ENCODE data around the gene CASP5.
"Not testable (repeated sequence)": the region's sequence is repeated elsewhere in the genome, so short reads cannot be mapped to it uniquely, and the experiment has no call there.

GRCh38 chr11:104972924-104973323 lies 50.0 kb downstream of the CASP5 start:
- TF ChIP-seq, protein P1, sequence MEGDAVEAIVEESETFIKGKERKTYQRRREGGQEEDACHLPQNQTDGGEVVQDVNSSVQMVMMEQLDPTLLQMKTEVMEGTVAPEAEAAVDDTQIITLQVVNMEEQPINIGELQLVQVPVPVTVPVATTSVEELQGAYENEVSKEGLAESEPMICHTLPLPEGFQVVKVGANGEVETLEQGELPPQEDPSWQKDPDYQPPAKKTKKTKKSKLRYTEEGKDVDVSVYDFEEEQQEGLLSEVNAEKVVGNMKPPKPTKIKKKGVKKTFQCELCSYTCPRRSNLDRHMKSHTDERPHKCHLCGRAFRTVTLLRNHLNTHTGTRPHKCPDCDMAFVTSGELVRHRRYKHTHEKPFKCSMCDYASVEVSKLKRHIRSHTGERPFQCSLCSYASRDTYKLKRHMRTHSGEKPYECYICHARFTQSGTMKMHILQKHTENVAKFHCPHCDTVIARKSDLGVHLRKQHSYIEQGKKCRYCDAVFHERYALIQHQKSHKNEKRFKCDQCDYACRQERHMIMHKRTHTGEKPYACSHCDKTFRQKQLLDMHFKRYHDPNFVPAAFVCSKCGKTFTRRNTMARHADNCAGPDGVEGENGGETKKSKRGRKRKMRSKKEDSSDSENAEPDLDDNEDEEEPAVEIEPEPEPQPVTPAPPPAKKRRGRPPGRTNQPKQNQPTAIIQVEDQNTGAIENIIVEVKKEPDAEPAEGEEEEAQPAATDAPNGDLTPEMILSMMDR (optimal IDR thresholded peaks at IDR 0.05 in 1 of 3, IDR thresholded peaks at IDR 0.05 in 1 of 3, conservative IDR thresholded peaks at IDR 0.05 in 1 of 3; ENCODE audit: extremely low read depth in 1 of 3, insufficient read depth in 2 of 3, low read length in 3 of 3): not testable (repeated sequence)
- TF ChIP-seq EZH2 (IDR thresholded peaks at IDR 0.05; ENCODE audit: low read length): not testable (repeated sequence)

Data from keratinocyte (primary cell).